WTC11 (cell line): ENCODE results near the gene LPP. TPM values are rescaled to one million over a fixed set of nuclear protein-coding genes. Genes with fewer than 3 reads are reported as not detected.

ENCODE experiments used
- ATAC-seq: fragments of 200-7000 bp; cut with Tn5 transposase; 2 replicates; pipeline ENCODE4 v1.10.0; 2021; ENCODE audit warnings: mild to moderate bottlenecking, moderate library complexity
- CTCF ChIA-PET: fragments of 300-600 bp; sonication (Branson Sonifier 250); formaldehyde crosslinking; loops from one replicate; lab custom pipeline; 2021; ENCODE audit warnings: antibody characterized with exemption; lab: Charles Lee
- POLR2A ChIA-PET: fragments of 350-600 bp; sonication (Branson Sonifier 250); formaldehyde crosslinking; loops from one replicate; lab custom pipeline; 2021; ENCODE audit warnings: antibody characterized with exemption; lab: Charles Lee
- DNase-seq: peaks from one replicate; pipeline ENCODE4 v3.0.0; 2021; ENCODE audit warnings: low spot score
- H3K27ac Mint-ChIP-seq: 2 replicates; pipeline ENCODE4 v1.8.0; 2021; ENCODE audit warnings: mixed read lengths
- H3K27me3 Mint-ChIP-seq: 2 replicates; pipeline ENCODE4 v1.8.0; 2021; ENCODE audit warnings: low read depth, mild to moderate bottlenecking, moderate library complexity, mixed read lengths
- H3K36me3 Mint-ChIP-seq: 2 replicates; pipeline ENCODE4 v1.8.0; 2021; ENCODE audit warnings: mixed read lengths
- H3K4me1 Mint-ChIP-seq: 2 replicates; pipeline ENCODE4 v1.8.0; 2022; ENCODE audit warnings: mixed read lengths
- H3K4me3 Mint-ChIP-seq: 2 replicates; pipeline ENCODE4 v1.8.0; 2021; ENCODE audit warnings: mild to moderate bottlenecking, moderate library complexity, mixed read lengths
- H3K9me3 Mint-ChIP-seq: 2 replicates; pipeline ENCODE4 v1.8.0; 2021; ENCODE audit warnings: mixed read lengths
- AFF4 ChIP-seq: sonication (generic); formaldehyde crosslinking; IDR thresholded peaks from 2 replicates; pipeline ENCODE4 v1.8.1; 2023; ENCODE audit warnings: mild to moderate bottlenecking, missing genetic modification reagents, borderline replicate concordance
- AR ChIP-seq: fragments of 250-450 bp; sonication (Bioruptor Pico); IDR thresholded peaks from 2 replicates; pipeline ENCODE4 v1.9.0; 2021; ENCODE audit warnings: mild to moderate bottlenecking
- ARID4B ChIP-seq: sonication (generic); formaldehyde crosslinking; IDR thresholded peaks from 2 replicates; pipeline ENCODE4 v1.8.0; 2023; ENCODE audit warnings: missing genetic modification reagents, mild to moderate bottlenecking, borderline replicate concordance
- CREM ChIP-seq: sonication (generic); formaldehyde crosslinking; IDR thresholded peaks from 2 replicates; pipeline ENCODE4 v1.8.1; 2022; ENCODE audit warnings: mild to moderate bottlenecking, missing genetic modification reagents, moderate library complexity
- ETV6 ChIP-seq: sonication (generic); formaldehyde crosslinking; IDR thresholded peaks from 2 replicates; pipeline ENCODE4 v1.8.1; 2022; ENCODE audit warnings: mild to moderate bottlenecking, missing genetic modification reagents
- GABPB1 ChIP-seq: sonication (generic); formaldehyde crosslinking; IDR thresholded peaks from 2 replicates; pipeline ENCODE4 v1.8.1; 2023; ENCODE audit warnings: mild to moderate bottlenecking, missing genetic modification reagents
- IRF2 ChIP-seq: sonication (generic); formaldehyde crosslinking; IDR thresholded peaks from 2 replicates; pipeline ENCODE4 v1.8.0; 2022; ENCODE audit warnings: low read depth, missing genetic modification reagents, borderline replicate concordance
- SMAD4 ChIP-seq: sonication (generic); formaldehyde crosslinking; IDR thresholded peaks from 2 replicates; pipeline ENCODE4 v1.8.0; 2022; ENCODE audit warnings: mild to moderate bottlenecking, missing genetic modification reagents
- ZBTB21 ChIP-seq: sonication (generic); formaldehyde crosslinking; IDR thresholded peaks from 2 replicates; pipeline ENCODE4 v1.8.1; 2023; ENCODE audit warnings: mild to moderate bottlenecking, missing genetic modification reagents, borderline replicate concordance
- ZNF219 ChIP-seq: sonication (generic); formaldehyde crosslinking; IDR thresholded peaks from 2 replicates; pipeline ENCODE4 v1.8.0; 2023; ENCODE audit warnings: missing genetic modification reagents, mild to moderate bottlenecking, borderline replicate concordance
- total RNA-seq: library from RNA; stranded (reverse); gene quantifications from 3 replicates; pipeline ENCODE4 v1.2.3, GENCODE V29; 2021

The LPP gene
- total RNA-seq, 1 experiment from 2014 or later = 49.6 TPM

- no peak overlapping the region for H3K27ac Mint-ChIP-seq
- no peaks in the 10 kb centered on the region for H3K27me3 Mint-ChIP-seq
- H3K4me1 Mint-ChIP-seq = no peaks in the 10 kb centered on the region
- no peaks in the 10 kb centered on the region for H3K36me3 Mint-ChIP-seq
- CTCF ChIA-PET = no interaction called here
- no peak for TF ChIP-seq SMAD4 (CRISPR knock-in tag)
- ATAC-seq = no peak
- no peaks in the 10 kb centered on the region for H3K9me3 Mint-ChIP-seq
- H3K4me3 Mint-ChIP-seq = no peak overlapping the region
- DNase-seq = no peak
- POLR2A ChIA-PET = no interaction called here
Measured at GRCh38 chr3:188707381-188708288, 553.7 kb downstream of the LPP start.

GRCh38 chr3:188711881-188712247 is 557.9 kb downstream of the LPP start:
- CTCF ChIA-PET = no interaction called here
- no peak for ATAC-seq
- TF ChIP-seq ZNF219 (CRISPR knock-in tag) = no peak
- TF ChIP-seq, all 79 proteins: peak for 0
- no peak for DNase-seq
- Mint-ChIP-seq H3K4me3 (no peak overlapping the region), H3K27me3 (no peaks in the 10 kb centered on the region), H3K9me3 (no peaks in the 10 kb centered on the region), H3K36me3 (no peaks in the 10 kb centered on the region), H3K4me1 (no peaks in the 10 kb centered on the region), H3K27ac (no peak overlapping the region)
- POLR2A ChIA-PET = no interaction called here

GRCh38 chr3:188712248-188712924 is 558.4 kb downstream of the LPP start:
- Mint-ChIP-seq H3K27ac (no peak overlapping the region), H3K9me3 (no peaks in the 10 kb centered on the region), H3K36me3 (no peaks in the 10 kb centered on the region), H3K27me3 (no peaks in the 10 kb centered on the region), H3K4me1 (no peaks in the 10 kb centered on the region), H3K4me3 (no peak overlapping the region)
- CTCF ChIA-PET = no interaction called here
- DNase-seq (no peak), ATAC-seq (no peak)
- POLR2A ChIA-PET = no interaction called here
- TF ChIP-seq AR (CRISPR knock-in tag) (no peak), ZBTB21 (CRISPR knock-in tag) (no peak), AFF4 (no peak), CREM (CRISPR knock-in tag) (no peak), IRF2 (CRISPR knock-in tag) (no peak), GABPB1 (CRISPR knock-in tag) (peak; percentile 94), ETV6 (CRISPR knock-in tag) (no peak), ARID4B (no peak)
